Esophagus muscularis mucosa (tissue), 4 donors: ENCODE measurements around the gene SHROOM4. TPM values are rescaled to one million over a fixed set of nuclear protein-coding genes. Genes with fewer than 3 reads are reported as not detected.

Experiments used
- DNase-seq: peaks from one replicate; pipeline ENCODE4 v3.0.0-alpha.2; 2017; ENCODE audit errors: extremely low spot score
- H3K27ac ChIP-seq, 4 donors: fragments of 200-600 bp; sonication (generic); replicated peaks in 1 of 4; 1 replicate in 3 of 4; 2 replicates in 1 of 4; pipeline ENCODE4 v1.5.1; 2016 to 2019; ENCODE audit warnings: mild to moderate bottlenecking in 1 of 4
- H3K27me3 ChIP-seq, 4 donors: fragments of 200-600 bp; sonication (generic); one replicate each; pipeline versions ENCODE4 v1.5.1 to v1.6.0; 2016 to 2019
- H3K36me3 ChIP-seq, 4 donors: fragments of 200-600 bp; sonication (generic); one replicate each; pipeline ENCODE4 v1.5.1; 2016 to 2019
- H3K4me1 ChIP-seq, 4 donors: fragments of 200-600 bp; sonication (generic); one replicate each; pipeline ENCODE4 v1.5.1; 2016 to 2019
- H3K4me3 ChIP-seq, 4 donors: fragments of 200-600 bp; sonication (generic); 1 replicate in 2 of 4; 2 replicates in 2 of 4; pipeline ENCODE4 v1.5.1; 2016 to 2019; ENCODE audit warnings: mild to moderate bottlenecking in 4 of 4, moderate library complexity in 1 of 4
- H3K9me3 ChIP-seq, 4 donors: fragments of 200-600 bp; sonication (generic); 1 replicate in 3 of 4; 2 replicates in 1 of 4; pipeline ENCODE4 v1.5.1; 2016 to 2019
- CTCF ChIP-seq, 3 experiments: fragments of 200-600 bp in 2 of 3; fragments of 450-650 bp in 1 of 3; sonication (generic) in 2 of 3; IDR thresholded peaks; one replicate each; pipeline ENCODE4 v1.5.1; 2017 to 2019; ENCODE audit warnings: antibody characterized with exemption in 3 of 3, mild to moderate bottlenecking in 2 of 3, moderate library complexity in 1 of 3
- EP300 ChIP-seq: sonication (generic); formaldehyde crosslinking; IDR thresholded peaks from one replicate; pipeline ENCODE4 v1.6.1; 2017; ENCODE audit warnings: antibody characterized with exemption
- POLR2A ChIP-seq: fragments of 450-650 bp; IDR thresholded peaks from one replicate; pipeline ENCODE4 v1.6.1; 2017; ENCODE audit warnings: antibody characterized with exemption, moderate library complexity, mild to moderate bottlenecking, low read depth
- POLR2AphosphoS5 ChIP-seq, 2 donors: sonication (generic); formaldehyde crosslinking; IDR thresholded peaks; one replicate each; pipeline ENCODE4 v1.6.1; 2017; ENCODE audit warnings: antibody characterized with exemption in 2 of 2
- WGBS: methylation state at CpG from one replicate; pipeline ENCODE4 v1.1.5; 2018; 5-methylcytosine and 5-hydroxymethylcytosine counted together
- intact Hi-C: fragments of 100-400 bp; cut with DNase I; formaldehyde crosslinking; loops from one replicate; pipeline ENCODE4 v1.15.1; 2023
- total RNA-seq, 4 donors: library from RNA; depleted of rRNA; stranded (reverse); fragments of >200 nt; gene quantifications; one replicate each; pipeline versions ENCODE4 v1.1.0 to v1.2.1, GENCODE V29; 2016

The SHROOM4 gene
- total RNA-seq, 4 donors from 2014 or later, result 5.4 to 12.4 (median 11.4) TPM

GRCh38 chrX:50627696-50628095 lies 186.3 kb downstream of the SHROOM4 start:
- WGBS, result 57% methylated on average over 2 of the region's 2 CpGs

GRCh38 chrX:50626432-50626831 lies 187.6 kb downstream of the SHROOM4 start:
- TF ChIP-seq EP300, result no peak
- peaks cover 0 to 9% (median 0%) of the 10 kb centered on the region in 4 donors for H3K36me3 ChIP-seq
- intact Hi-C loops, result no loop called here
- H3K27ac ChIP-seq, result no peak overlapping the region
- no peaks in the 10 kb centered on the region for H3K9me3 ChIP-seq
- no peak overlapping the region for H3K4me3 ChIP-seq
- WGBS, result 71% methylated on average over 4 of the region's 4 CpGs
- H3K27me3 ChIP-seq, result no peaks in the 10 kb centered on the region
- H3K4me1 ChIP-seq, result no peaks in the 10 kb centered on the region
- DNase-seq, result no peak

More at GRCh38 chrX:50627696-50628095, 186.3 kb downstream of the SHROOM4 start:
- Histone ChIP-seq H3K9me3 (no peaks in the 10 kb centered on the region), H3K27ac (no peak overlapping the region), H3K27me3 (no peaks in the 10 kb centered on the region), H3K4me1 (no peaks in the 10 kb centered on the region), H3K36me3 (peaks cover 0 to 9% (median 0%) of the 10 kb centered on the region in 4 donors), H3K4me3 (no peak overlapping the region)
- TF ChIP-seq POLR2A (no peak), CTCF (IDR thresholded peaks at IDR 0.05) (no peak), POLR2AphosphoS5 (IDR thresholded peaks at IDR 0.05) (no peak), EP300 (no peak)
- intact Hi-C loops, result no loop called here
- no peak for DNase-seq

- Histone ChIP-seq H3K4me3 (no peak overlapping the region), H3K4me1 (no peaks in the 10 kb centered on the region), H3K27ac (no peak overlapping the region), H3K36me3 (peaks cover 0 to 9% (median 0%) of the 10 kb centered on the region in 4 donors), H3K9me3 (no peaks in the 10 kb centered on the region), H3K27me3 (no peaks in the 10 kb centered on the region)
- WGBS, result 83% methylated on average over 1 of the region's 1 CpG
- intact Hi-C loops, result no loop called here
- DNase-seq, result no peak
- TF ChIP-seq POLR2A (no peak), POLR2AphosphoS5 (IDR thresholded peaks at IDR 0.05) (no peak), CTCF (IDR thresholded peaks at IDR 0.05) (no peak)
Measured at GRCh38 chrX:50622751-50623150, 191.2 kb downstream of the SHROOM4 start.

- no peaks in the 10 kb centered on the region for H3K4me1 ChIP-seq
- intact Hi-C loops, result no loop called here
- 46% methylated on average over 12 of the region's 12 CpGs for WGBS
- no peak overlapping the region for H3K4me3 ChIP-seq
- H3K27ac ChIP-seq, result no peak overlapping the region
- DNase-seq, result no peak
- H3K27me3 ChIP-seq, result no peaks in the 10 kb centered on the region
- TF ChIP-seq POLR2A (no peak), EP300 (no peak), POLR2AphosphoS5 (IDR thresholded peaks at IDR 0.05) (no peak), CTCF (IDR thresholded peaks at IDR 0.05) (no peak)
- H3K9me3 ChIP-seq, result no peaks in the 10 kb centered on the region
- H3K36me3 ChIP-seq, result no peaks in the 10 kb centered on the region
Measured at GRCh38 chrX:50618788-50619558, 195.0 kb downstream of the SHROOM4 start.

GRCh38 chrX:50617183-50617582 lies 196.8 kb downstream of the SHROOM4 start:
- Histone ChIP-seq H3K36me3 (no peaks in the 10 kb centered on the region), H3K27me3 (no peaks in the 10 kb centered on the region), H3K27ac (no peak overlapping the region), H3K9me3 (no peaks in the 10 kb centered on the region), H3K4me1 (no peaks in the 10 kb centered on the region), H3K4me3 (no peak overlapping the region)
- DNase-seq, result no peak
- intact Hi-C loops, result no loop called here
- TF ChIP-seq EP300, result no peak
